ENCODE results near the gene CHTF18. TPM values are rescaled to one million over a fixed set of nuclear protein-coding genes. Genes with fewer than 3 reads are reported as not detected.

CHTF18 gene
- total and polyA plus RNA-seq, 9 donors: 0.32 to 25.5 (median 18.7) TPM

DNA sequence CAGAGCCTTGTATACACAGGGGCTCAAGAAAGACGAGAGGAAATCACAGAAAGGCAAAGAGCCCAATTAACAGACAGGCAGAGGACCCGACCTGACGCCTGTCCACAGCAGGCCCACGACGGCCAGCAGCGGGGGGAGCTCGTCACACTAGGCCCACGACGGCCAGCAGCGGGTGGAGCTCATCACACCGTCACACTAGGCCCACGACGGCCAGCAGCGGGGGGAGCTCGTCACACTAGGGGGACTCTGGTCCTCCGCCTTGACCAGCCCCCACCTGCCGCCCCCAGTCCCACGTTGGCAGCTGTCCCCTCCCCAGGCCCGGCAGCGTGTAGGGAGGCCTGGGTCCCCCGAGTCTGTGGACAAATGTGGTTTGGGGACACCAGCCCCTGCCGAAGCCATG is 35.8 kb downstream of the CHTF18 start:
- WGBS, 3 donors: 83 to 93% (median 83%) methylated on average over 22 of the region's 22 CpGs
- no peaks in the 10 kb centered on the region for H3K27me3 ChIP-seq

GRCh38 chr16:824601-825000 is 36.2 kb downstream of the CHTF18 start:
- Histone ChIP-seq H3K36me3 (no peaks in the 10 kb centered on the region), H3K4me1 (ENCODE audit: insufficient read depth) (peaks cover 10% of the 10 kb centered on the region), H3K27ac (peak overlapping the region in 1 of 2 donors; percentile 68), H3K4me3 (no peak overlapping the region), H3K27me3 (no peaks in the 10 kb centered on the region), H3K9me3 (no peaks in the 10 kb centered on the region)
- TF ChIP-seq, protein P1, sequence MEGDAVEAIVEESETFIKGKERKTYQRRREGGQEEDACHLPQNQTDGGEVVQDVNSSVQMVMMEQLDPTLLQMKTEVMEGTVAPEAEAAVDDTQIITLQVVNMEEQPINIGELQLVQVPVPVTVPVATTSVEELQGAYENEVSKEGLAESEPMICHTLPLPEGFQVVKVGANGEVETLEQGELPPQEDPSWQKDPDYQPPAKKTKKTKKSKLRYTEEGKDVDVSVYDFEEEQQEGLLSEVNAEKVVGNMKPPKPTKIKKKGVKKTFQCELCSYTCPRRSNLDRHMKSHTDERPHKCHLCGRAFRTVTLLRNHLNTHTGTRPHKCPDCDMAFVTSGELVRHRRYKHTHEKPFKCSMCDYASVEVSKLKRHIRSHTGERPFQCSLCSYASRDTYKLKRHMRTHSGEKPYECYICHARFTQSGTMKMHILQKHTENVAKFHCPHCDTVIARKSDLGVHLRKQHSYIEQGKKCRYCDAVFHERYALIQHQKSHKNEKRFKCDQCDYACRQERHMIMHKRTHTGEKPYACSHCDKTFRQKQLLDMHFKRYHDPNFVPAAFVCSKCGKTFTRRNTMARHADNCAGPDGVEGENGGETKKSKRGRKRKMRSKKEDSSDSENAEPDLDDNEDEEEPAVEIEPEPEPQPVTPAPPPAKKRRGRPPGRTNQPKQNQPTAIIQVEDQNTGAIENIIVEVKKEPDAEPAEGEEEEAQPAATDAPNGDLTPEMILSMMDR (IDR thresholded peaks at IDR 0.05): no peak
- TF ChIP-seq POLR2A (IDR thresholded peaks at IDR 0.05) (no peak), EP300 (IDR thresholded peaks at IDR 0.05) (no peak)
- intact Hi-C loops (cut with DNase I): no loop called here
- 87 to 91% (median 87%) methylated on average over 25 of the region's 25 CpGs for WGBS, 3 donors
- DNase-seq: no peak

More for the DNA sequence above, 35.8 kb downstream of the CHTF18 start:
- Histone ChIP-seq H3K27ac (no peak overlapping the region), H3K9me3 (no peaks in the 10 kb centered on the region), H3K4me1 (ENCODE audit: insufficient read depth) (peaks cover 10% of the 10 kb centered on the region), H3K4me3 (no peak overlapping the region), H3K36me3 (no peaks in the 10 kb centered on the region)
- DNase-seq: peak in 1 of 5 donors; percentile 51
- TF ChIP-seq POLR2A (IDR thresholded peaks at IDR 0.05) (no peak), EP300 (IDR thresholded peaks at IDR 0.05) (no peak)
- TF ChIP-seq, protein P1 (IDR thresholded peaks at IDR 0.05): no peak
- intact Hi-C loops (cut with DNase I): no loop called here

DNA sequence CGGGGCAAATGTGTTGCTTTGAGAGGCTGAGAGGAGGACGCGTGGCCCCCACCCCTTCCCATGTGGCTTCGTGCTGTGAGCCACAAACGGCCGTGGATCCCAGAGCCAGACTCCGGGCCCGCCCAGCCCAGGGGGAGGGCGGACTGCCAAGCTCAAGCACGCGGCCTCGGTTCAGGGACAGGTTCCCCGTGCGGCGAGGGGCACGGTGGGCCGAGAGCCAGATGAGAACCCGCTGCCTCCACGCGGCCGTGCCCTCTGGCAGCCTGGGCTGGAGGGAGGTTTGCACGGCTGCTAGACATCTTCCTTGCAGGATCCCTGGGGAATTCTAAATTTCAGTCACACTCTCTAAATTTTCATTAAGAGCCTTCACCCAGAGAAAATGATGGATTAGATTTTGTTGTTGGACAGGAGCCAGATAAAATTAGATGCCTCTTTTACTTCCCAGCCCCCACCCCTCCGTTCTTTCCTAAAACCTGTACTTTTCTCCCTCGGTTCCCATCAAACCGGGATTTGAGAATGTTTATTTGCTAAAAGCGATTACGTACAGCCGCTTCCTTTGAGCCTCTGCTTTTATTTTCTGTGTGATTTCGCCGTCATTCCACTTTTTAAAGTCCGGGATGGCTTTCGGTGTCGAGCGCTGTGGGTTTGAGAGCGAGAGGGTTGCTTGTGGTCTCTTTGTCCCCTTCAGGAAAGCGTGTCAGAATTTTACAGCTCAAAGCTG is 37.1 kb downstream of the CHTF18 start:
- Histone ChIP-seq H3K27ac (peak overlapping the region in 1 of 2 donors; percentile 68), H3K36me3 (no peaks in the 10 kb centered on the region), H3K27me3 (no peaks in the 10 kb centered on the region), H3K4me1 (ENCODE audit: insufficient read depth) (peaks cover 10% of the 10 kb centered on the region), H3K4me3 (no peak overlapping the region), H3K9me3 (no peaks in the 10 kb centered on the region)
- DNase-seq: peak; percentile 76 to 90 (median 86)
- intact Hi-C loops (cut with DNase I): no loop called here
- WGBS, 3 donors: 3 to 10% (median 5%) methylated on average over 35 to 36 of the region's 36 CpGs
- TF ChIP-seq, protein P1 (IDR thresholded peaks at IDR 0.05): no peak
- TF ChIP-seq POLR2A (IDR thresholded peaks at IDR 0.05): no peak
- no peak for TF ChIP-seq EP300 (IDR thresholded peaks at IDR 0.05)

DNA sequence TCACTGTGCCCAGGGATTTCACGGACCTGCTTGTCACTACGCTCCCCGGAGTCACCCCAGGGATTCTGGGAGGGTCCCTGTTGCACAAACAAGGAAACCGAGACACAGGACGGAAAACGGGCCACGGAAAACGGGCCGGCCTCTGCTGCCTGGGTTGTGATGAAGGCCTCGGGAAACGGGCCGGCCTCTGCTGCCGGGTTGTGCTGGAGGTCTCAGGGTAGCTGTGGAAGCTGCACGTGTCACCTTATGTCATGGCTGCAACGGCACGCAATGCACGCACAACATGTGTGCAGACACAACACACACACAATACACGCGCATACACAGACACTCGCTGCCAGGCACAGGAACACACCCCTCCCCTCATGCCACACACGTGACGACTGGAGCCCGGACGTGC is 39.1 kb downstream of the CHTF18 start:
- peaks cover 10% of the 10 kb centered on the region for H3K4me1 ChIP-seq (ENCODE audit: insufficient read depth)
- no peak for DNase-seq
- H3K4me3 ChIP-seq: no peak overlapping the region
- no peak overlapping the region for H3K27ac ChIP-seq
- no peak for TF ChIP-seq POLR2A (IDR thresholded peaks at IDR 0.05)
- TF ChIP-seq EP300 (IDR thresholded peaks at IDR 0.05): no peak
- TF ChIP-seq, protein P1 (IDR thresholded peaks at IDR 0.05): no peak
- no peaks in the 10 kb centered on the region for H3K36me3 ChIP-seq
- no peaks in the 10 kb centered on the region for H3K27me3 ChIP-seq
- H3K9me3 ChIP-seq: no peaks in the 10 kb centered on the region
- intact Hi-C loops (cut with DNase I): no loop called here
- 92 to 95% (median 93%) methylated on average over 24 of the region's 24 CpGs for WGBS, 3 donors
